Amygdala (tissue), 56 donors: ENCODE results near the gene TYW3.
A peak's percentile ranks its signal among the peaks of the same experiment; 100 is the strongest.
"Not testable (repeated sequence)": the region's sequence is repeated elsewhere in the genome, so short reads cannot be mapped to it uniquely, and the experiment has no call there.

Experiments used
- DNase-seq, 56 donors: peaks; one replicate each; lab custom pipeline; 2025; lab: John Stamatoyannopoulos, UW

TYW3 gene

DNA sequence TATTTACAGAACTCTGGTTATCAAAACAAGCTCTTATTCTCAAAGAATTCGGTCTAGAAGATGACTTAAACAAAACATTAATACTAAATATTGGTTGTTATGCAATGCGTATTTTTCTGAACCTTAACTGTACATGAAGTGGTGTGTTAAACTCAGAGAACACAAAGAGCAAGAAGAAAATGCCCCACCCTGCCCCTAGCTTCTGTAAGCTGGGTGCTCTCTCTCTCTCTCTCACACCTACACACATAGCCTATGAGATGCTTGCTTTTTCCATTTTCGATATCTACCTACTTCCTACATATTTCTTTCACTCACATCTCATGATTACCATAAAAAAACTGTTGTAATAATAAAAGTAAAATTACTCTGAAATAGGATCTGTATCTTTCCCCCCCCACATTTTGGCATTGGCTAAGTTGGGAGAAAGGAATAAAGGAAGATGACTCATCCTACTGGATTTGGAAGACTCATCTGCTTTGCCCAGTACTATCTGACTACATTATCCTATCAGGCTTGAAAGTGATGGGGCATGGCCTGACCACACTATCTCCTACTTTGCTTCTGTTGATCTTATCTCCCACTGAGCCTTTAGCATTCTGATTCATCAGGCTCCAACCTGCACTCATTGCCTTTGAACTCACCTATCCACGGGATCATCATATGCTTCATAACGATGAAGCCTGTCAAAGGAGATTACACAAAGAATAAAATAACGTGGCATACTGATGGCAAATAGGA lies 3.0 kb upstream of the TYW3 start:
- DNase-seq: no peak

GRCh38 chr1:74731399-74732052 lies 1.4 kb upstream of the TYW3 start:
- DNase-seq: peak in 1 of 56 donors; percentile 2

- DNase-seq: peak in 16 of 56 donors; percentile 14 to 65 (median 34)
Observed at GRCh38 chr1:74732071-74732946, 643 bp upstream of the TYW3 start.

- peak in 28 of 56 donors; percentile 1 to 62 (median 26) for DNase-seq
Observed at GRCh38 chr1:74733604-74734484, 892 bp downstream of the TYW3 start.

DNA sequence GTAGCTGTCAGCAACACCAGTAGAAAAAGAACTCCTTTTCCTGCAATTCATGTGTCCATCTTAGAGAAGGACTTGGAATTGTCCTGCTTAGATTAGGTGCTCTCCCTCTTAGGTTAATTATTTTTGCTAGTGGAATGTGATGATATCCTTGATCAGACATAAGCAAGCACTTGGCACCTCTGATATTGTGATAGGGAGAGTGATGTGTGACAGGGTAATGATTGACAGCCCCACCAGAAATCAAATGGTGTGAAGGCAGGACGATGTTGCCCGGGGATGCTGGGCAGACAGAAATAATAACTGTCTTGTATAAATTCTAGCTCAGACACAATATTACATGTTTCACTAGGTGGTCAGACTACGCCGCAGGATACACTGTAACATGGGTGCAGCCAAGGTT lies 4.4 kb downstream of the TYW3 start:
- no peak for DNase-seq

DNA sequence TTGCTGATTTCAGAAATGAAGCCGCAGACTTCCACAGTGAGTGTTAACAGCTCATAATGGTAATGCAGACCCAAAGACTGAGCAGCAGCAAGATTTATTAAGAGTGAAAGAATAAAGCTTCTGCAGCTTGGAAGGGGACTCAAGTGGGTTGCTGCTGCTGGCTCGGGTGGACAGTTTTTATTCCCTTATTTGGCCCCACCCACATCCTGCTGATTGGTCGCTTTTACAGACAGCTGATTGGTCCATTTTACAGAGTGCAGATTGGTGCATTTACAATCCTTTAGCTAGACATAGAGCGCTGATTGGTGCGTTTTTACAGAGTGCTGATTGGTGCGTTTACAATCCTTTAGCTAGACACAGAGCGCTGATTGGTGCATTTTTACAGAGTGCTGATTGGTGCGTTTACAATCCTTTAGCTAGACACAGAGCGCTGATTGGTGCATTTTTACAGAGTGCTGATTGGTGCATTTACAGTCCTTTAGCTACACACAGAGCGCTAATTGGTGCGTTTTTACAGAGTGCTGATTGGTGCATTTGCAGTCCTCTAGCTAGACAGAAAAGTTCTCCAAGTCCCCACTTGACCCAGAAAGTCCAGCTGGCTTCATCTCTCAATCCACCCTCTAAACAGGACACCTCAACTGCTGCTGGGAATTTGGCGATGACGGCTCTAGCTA lies 7.5 kb downstream of the TYW3 start:
- not testable (repeated sequence) for DNase-seq

DNA sequence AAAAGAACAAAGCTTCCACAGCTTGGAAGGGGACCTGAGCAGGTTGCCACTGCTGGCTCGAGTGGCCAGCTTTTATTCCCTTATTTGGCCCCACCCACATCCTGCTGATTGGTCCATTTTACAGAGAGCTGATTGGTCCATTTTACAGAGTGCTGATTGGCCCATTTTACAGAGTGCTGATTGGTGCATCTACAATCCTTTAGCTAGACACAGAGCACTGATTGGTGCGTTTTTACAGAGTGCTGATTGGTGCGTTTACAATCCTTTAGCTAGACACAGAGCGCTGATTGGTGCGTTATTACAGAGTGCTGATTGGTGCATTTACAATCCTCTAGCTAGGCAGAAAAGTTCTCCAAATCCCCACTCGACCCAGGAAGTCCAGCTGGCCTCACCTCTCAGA lies 12.3 kb downstream of the TYW3 start:
- DNase-seq: not testable (repeated sequence)

GRCh38 chr1:74748960-74749359 lies 16.0 kb downstream of the TYW3 start:
- no peak for DNase-seq

GRCh38 chr1:74753104-74753503 lies 20.2 kb downstream of the TYW3 start:
- no peak for DNase-seq

- no peak for DNase-seq
Observed at GRCh38 chr1:74755475-74755874, 22.5 kb downstream of the TYW3 start.

- not testable (repeated sequence) for DNase-seq
Observed at GRCh38 chr1:74756650-74757049, 23.7 kb downstream of the TYW3 start.

- no peak for DNase-seq
Observed at GRCh38 chr1:74763807-74764206, 30.9 kb downstream of the TYW3 start.

DNA sequence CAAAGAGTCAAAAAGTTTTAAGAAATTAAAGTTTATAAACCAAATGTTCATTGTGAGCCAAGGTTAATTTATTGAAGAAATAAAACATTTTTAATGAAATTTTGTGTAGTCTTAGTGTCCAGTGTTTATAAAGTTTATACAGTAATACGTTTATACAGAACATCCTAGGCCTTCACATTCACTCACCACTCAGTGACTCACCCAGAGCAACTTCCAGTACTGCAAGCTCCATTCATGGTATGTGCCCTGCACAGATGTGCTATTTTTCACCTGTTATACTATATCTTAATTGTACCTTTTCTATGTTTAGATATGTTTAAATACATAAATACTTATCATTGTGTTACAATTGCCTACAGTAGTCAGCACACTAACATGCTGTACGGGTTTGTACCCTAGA lies 33.6 kb downstream of the TYW3 start:
- DNase-seq: no peak

GRCh38 chr1:74767490-74767889 lies 34.5 kb downstream of the TYW3 start:
- no peak for DNase-seq

GRCh38 chr1:74771913-74772515 lies 39.1 kb downstream of the TYW3 start:
- peak in 4 of 56 donors; percentile 9 to 60 (median 34) for DNase-seq

DNA sequence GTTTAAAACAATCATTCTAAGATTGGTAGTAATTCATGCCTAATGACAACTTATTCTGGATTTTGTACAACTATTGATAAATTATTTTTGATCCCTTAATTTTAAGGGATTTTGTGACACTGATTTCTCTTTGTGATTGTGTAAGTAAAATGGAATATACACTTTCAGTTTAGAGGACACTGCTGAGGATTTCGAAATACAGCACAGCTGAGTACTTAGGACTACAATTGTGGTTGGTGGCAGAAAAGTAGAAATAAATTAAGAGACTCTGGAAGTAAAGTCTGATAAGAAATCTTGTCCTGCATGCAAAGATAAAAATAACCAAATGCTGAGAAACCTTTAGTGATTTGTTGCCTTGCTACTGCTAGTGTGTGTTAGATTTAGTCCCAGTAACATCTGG lies 40.0 kb downstream of the TYW3 start:
- no peak for DNase-seq

GRCh38 chr1:74773582-74773981 lies 40.6 kb downstream of the TYW3 start:
- DNase-seq: no peak

- DNase-seq: no peak
Observed at GRCh38 chr1:74775735-74776134, 42.8 kb downstream of the TYW3 start.

- no peak for DNase-seq
Observed at GRCh38 chr1:74777525-74777924, 44.6 kb downstream of the TYW3 start.
